Uterus (tissue), 2 donors: ENCODE measurements around the gene DLG5.

Experiments
- CTCF ChIP-seq, 4 experiments: fragments of 200-600 bp in 2 of 4; fragments of 450-650 bp in 2 of 4; sonication (generic) in 2 of 4; IDR thresholded peaks; one replicate each; pipeline ENCODE4 v1.5.1; 2016 to 2019; ENCODE audit warnings: antibody characterized with exemption in 4 of 4, mild to moderate bottlenecking in 2 of 4, moderate library complexity in 1 of 4
- POLR2A ChIP-seq, 2 donors: fragments of 450-650 bp; IDR thresholded peaks; one replicate each; pipeline ENCODE4 v1.6.1; 2016; ENCODE audit warnings: antibody characterized with exemption in 2 of 2, mild to moderate bottlenecking in 1 of 2, moderate library complexity in 1 of 2

- TF ChIP-seq CTCF (IDR thresholded peaks at IDR 0.05) (no peak), POLR2A (IDR thresholded peaks at IDR 0.05) (no peak)
These were observed 4.5 kb downstream of the DLG5 start for GRCh38 chr10:77922055-77922454.
